Forelimb muscle (tissue), 1 donor: ENCODE measurements around the gene IL1RN. TPM values are rescaled to one million over a fixed set of nuclear protein-coding genes. Genes with fewer than 3 reads are reported as not detected.

Source experiments
- DNase-seq: peaks from one replicate; pipeline ENCODE4 v3.0.0-alpha.2; 2013; ENCODE audit warnings: low read depth
- polyA plus RNA-seq: library from polyadenylated mRNA; unstranded; fragments of 120-200 nt; gene quantifications from one replicate; pipeline ENCODE4 v1.2.1, GENCODE V29; 2013; ENCODE audit not compliant: insufficient read length

Gene IL1RN
- polyA plus RNA-seq, 1 donor: 0.49 TPM

DNA sequence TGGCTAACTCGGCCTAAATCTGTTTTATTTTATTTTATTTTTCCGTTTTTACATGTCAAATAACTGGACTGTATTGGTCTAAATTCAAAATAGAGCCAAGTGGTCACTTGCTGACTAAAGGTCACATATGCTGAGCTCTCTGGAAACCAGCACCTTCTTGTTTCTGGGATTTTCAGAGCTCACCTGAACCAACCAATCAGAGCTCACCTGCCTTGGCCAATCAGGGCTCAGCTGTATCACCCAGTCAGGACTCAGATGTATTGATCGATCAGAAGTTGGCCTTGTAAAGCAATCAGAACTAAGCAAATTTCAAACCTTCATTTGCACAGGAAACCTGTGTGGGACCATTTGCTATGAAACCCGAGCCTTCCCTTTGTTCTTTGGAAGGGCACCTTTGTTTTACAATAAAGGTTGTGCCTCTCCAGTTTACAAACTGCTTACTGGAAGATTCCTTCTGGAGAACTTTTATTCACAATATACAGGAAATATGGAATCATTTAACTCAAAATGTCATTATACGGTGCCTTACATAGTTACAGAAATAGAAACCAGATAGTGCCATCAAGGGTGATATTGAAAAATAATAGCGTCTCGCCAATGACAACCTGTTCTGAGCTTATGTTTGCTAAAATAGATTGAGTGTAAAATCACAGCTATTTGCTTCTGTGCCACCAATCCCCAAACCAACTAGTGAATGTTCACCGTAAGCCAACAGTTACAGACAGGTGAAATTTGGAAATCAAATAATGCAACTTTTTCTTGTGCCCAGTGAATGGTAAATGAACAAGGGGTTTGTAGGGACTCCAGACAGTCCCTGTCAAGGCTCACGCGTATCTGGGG is 29.1 kb downstream of the IL1RN start:
- DNase-seq: no peak

DNA sequence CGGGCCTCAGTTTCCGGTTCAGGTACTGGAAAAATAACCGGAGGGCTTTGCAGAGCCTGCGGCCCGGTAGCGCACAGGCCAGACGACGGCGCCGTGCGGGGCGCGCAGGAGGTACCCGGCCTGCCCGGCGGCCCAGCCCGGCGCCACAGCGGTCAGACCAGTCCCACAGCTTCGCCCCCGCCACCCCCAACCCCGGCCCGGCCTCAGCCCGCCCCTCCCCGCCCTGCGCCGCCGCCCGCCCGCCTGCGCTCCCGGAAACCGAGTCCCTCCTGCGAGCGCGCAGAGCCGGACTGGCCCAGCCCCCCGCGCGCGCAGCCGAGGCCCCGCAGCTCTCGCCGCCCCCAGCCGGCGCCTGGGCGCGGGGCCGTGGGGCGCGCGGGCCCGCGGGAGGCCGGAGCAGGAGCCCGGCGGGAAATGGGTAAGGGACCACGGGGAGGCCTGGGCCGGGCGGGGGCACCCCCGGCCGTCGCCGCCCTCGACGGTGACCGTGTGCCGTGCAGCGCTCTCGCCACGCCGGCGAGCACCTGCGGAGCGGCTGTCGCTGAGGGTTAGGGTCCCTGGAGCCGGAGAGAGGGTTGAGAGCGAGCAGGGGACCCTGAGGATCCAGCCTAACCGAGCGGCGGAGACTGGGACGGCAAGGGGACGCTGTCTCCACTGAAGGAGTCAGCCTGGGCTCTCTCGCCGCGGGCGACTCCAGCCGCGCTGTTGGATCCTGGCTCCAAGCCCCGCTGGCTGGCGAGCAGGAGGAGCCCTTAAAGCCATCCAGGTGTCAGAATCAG is 29.9 kb downstream of the IL1RN start:
- no peak for DNase-seq

DNA sequence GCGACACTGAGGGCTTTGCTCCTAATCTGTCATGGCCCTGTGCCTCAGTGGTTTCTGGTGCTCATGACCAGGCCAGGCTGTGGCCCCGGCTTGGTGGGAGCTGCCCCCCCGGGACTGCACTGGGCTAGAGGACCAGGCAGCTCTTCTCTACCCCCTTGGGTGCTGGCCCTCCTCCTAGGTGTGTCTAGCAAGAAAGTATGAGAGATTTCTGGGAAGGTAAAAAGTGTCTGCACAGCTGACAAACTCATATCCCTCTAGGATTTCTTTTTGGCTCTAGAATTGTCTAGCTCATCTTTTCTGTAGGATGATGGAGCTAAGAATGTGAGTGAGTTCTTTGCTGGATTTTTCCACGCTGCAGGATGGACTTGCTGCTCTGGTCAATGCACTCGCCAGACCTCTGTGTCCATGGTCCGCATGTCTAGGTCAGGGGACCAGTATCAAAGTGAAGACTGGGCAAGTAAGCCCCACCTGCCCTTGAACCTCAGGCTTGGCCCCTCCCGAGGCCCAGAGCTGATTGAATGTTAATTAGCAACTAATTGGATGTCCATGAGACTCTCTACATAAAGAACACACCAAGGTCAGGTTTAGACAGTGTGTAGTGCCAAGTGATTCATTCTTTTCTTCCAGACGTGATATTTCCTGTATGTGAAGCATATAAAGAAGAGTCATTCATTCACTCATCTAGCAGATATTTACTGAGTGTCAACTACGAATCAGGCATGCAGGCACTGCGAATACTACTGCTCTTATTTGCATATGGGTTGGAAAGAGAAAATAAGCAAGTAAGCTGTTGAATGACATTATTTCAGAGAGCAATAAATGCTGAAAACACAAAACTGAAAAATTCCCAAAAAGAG is 30.7 kb downstream of the IL1RN start:
- no peak for DNase-seq

DNA sequence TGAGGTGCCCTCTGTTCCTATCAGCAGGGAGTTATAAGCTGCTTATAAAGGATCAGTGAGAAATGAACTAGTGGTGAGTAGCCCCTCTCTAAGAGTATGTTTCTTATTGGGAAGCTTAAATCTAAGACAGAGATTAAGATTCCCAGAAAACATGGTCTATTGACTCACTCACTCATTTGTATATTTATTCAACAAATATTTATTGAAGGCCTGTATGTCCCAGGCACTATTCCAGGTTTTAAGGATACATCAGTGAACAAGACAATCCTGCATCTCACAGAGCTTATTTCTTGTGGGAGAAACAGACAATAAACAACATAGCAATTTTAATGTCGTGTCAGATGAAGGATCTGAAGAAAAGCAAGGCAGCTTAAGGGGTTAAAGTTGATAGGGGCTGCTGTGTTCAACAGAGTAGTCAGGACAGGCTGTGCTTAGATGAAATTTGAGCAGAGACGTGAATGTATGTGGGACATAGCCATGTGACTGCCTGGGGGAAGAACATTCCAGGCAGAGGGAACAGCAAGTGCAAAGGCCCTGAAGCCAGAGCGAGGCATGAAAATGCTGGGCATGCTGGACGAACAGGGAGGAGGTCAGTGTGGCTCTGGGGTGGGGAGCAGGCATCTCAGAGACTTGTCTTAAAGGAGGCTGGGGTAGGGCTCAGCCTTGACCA is 31.6 kb downstream of the IL1RN start:
- DNase-seq: no peak

DNA sequence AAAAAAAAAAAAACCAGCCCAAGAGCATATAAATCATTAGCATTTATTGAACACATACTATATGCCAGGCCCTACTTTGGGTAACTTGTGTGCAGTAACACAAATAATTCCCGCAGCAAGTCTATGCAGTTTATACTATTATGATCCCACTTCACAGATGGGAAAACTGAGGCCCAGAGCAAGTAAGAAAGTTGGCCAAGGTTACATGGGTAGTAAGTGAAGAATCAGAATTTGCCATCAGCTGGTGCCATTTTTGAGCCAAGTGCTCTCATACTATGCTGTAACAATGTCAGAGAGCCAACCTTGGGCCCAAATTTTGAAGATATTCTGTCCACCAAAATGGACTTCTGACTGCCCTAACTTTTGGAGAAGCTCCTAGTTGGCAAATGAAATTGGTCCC is 32.9 kb downstream of the IL1RN start:
- DNase-seq: no peak

DNA sequence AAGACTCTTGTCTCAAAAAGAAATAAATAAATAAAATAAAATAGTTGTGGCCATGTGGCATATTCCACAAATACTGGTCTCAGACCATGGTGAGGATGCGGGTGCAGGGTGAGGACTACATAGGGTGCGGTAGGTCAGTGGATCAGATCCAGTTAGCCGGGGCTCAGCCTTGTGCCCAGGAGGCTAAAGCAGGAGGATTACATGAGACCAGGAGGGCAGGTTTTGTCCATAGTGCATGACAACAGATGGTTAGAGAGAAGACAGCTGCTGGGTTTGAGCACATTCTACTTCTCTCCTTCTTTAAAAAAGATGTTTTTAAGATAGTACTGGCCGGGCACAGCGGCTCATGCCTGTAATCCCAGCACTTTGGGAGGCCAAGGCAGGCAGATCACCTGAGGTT is 33.6 kb downstream of the IL1RN start:
- no peak for DNase-seq

DNA sequence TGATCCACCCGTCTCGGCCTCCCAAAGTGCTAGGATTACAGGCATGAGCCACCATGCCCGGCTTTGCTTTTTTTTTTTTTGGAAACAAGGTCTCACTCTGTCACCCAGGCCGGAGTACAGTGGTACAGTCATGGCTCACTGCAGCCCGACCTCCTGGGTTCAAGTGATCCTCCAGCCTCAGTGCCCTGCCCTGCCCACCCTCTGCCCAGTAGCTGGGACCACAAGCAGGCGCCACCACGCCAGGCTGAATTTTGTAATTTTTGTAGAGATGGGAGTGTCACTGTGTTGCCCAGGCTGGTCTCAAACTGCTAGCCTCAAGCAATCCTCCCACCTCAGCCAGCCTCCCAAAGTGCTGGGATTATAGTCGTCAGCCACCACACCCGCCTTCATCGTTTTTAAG is 34.8 kb downstream of the IL1RN start:
- no peak for DNase-seq

DNA sequence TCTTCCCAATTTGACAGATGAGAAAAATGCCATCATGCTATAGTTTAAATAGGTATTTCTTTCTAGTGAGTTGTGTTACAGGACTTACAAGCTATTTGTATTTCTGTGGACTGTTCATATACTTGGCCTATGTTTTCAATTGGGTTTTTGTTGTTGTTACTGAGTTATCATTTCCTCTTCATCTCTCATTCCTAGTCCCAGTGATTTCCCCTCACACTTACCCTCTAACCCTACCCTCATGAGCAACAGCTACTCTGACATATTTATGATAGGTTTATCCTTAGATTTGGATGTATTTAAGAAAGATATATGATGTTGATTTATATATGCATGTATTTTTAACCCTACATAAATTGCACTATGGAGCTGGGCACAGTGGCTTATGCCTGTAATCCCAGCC is 35.5 kb downstream of the IL1RN start:
- DNase-seq: no peak

DNA sequence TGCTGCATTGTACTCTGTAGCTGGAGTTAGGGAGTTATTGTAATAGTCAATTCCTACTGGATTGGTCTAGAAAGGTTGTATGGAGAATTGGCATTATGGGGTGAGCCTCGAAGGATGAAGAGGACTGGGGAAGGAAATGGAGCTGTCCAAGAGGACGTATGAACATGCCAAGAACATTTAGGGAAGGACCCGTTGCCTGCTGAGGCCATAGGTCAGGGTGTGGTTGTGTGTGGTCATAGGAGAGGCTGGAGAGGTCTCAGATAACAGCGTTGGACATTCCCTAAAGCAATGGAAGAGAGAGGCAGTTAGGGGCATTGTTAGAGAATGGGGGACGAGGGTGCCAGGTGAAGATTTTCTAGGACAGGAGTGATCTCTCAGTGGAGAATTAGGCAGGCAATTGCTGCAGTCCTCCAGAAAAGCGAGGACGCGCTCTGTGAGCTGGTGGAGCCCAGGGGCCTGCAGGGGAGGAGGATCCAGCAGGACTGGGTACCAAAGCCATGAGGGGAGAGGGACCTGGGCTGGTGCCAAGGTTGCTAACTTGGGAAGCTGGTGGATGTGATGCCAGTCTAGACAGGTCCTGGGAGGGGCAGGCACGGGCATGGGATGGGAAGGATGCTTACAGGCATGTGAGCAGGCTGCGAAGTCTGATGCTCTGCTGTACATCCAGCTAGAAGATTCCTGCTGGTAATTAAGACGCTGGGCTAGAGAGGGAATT is 37.0 kb downstream of the IL1RN start:
- DNase-seq: no peak

DNA sequence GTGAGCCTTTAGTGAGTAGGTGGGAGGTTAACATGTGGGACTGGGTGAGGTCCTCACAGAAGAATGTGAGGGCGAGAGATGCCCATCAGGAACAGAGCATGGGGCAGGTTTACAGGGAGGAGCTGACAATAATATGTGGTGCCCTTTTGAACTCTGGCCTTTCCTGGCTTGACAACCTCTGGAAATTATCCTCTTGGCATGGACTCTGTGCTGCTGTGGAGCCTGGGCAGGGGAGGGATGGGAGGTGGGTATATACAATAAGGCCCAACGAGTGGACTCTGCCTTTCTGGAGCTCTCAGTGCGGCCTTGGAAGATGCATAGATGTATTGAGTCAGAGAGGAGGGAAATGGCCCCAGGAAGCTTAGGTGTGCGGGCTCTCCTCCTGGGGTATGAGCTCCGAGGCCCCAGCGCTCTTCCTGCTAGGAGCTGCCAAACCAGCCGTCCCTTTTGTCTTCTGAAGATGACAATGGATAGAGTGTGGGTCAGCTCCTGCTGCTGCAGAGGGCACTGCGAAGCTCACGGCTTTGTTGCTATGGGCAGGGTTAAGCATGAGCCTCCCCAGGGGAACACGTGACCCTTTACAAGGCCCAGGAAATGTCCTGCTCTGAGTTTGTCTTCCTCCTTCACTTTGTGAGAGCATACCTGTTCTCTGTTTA is 37.7 kb downstream of the IL1RN start:
- no peak for DNase-seq

DNA sequence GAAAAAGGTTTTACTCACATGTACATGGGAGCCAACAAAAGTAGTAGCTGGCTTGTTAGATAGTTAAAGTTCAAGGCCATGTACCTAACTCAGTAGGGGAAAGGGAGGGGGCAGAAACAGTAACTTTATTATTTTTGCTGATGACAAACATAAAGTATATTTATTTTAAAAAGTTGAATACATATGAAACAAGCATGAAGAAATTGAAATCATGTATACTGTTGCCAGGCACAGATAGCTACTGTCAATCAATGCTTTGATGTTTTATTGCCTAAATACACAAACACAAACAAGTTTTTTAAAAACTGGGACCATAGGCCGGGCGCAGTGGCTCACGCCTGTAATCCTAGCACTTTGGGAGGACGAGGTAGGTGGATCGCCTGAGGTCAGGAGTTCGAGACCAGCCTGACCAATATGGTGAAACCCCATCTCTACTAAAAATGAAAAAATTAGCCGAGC is 38.8 kb downstream of the IL1RN start:
- no peak for DNase-seq

DNA sequence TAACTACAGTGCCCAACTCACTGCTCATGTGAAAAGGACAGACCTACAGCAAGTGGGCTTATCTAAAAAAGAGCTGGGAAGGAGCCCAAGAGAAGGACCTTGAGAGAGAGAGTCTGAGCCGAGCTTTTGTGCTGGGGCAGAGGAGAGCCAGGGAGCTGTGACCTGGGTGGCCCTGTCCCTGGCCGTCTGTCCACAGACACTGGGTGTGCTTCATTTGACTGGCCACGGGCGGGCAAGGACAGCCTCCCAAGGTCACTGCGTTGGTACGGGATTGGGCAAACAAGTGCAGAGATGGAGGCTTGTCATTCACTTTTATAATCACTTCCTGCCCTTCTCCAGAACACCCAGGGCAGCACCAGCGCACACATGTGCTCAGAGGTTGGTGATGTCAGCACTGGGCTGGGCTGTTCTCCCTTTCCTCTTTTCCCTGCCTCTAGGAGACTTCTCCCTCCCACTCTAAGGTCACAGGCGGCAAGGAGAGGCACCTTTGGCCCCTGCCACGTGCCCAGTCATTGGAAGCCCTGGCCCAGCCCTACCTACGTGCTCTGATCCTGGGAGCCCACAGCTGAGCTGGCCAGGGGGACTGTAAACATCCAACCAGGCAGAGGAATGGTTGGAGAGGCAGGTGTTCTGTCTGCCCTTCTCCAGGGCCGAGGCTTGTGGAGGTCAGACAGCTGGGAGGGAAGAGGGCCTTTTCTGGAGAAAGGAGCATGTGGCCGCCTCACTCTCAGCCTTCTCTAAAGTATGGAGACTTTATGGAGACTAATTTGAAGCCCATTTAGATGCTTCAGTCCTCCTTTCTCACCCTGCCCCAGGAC is 39.9 kb downstream of the IL1RN start:
- no peak for DNase-seq

DNA sequence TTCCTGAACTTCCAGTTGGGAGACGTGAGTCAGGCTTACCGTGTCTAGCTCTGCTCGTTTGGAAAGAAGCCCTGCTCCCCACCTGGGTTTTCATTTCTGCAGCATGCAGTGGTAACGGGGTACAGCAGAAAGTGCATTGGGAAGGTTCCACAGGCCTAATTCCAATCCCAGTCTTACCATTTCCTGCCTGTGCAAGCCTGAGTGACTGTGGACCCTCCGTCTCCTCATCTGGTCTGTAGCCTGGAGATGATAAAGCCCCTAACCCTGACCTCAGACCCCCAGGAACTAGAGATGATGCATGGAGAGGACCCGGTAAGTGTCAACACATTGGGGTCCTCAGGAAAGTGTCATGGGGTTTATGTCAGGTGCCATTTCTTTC is 40.6 kb downstream of the IL1RN start:
- no peak for DNase-seq

DNA sequence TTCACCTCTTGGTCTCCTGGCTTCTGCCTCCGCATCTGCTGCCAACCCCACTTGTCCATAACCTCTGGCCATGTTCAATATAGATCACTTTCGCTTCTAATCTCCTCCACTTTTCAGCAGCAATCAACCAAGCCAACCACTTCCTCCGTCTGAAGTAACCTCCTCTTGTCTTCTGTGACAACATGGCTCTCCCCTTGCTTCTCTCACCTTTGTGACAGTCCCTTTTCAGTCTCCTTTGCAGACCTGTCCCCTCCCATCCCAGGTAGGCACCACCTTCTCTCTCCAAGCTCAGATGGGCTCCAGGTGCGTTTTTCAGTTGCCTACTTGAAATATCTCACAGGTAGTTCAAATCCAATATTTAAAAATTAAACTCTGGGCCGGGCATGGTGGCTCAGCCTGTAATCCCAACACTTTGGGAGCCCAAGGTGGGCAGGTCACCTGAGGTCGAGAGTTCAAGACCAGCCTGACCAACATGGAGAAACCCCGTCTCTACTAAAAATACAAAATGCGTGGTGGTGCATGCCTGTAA is 41.7 kb downstream of the IL1RN start:
- no peak for DNase-seq

DNA sequence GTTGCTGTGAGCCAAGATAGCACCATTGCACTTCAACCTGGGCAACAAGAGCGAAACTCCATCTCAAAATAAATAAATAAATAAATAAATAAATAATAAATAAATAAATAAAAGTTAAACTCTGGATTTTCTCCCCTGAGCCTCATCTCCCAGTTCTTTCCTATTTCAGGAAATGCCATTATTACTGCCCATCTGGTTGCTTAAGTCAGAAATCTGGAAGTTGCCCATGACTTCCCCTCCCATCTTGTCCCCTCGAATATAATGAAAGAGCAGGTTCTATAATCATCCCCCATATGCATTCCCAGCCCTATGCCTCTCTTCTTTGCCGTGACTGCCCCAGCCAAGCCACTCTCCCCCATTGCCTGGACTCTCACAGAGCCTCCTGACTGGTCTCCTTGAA is 42.2 kb downstream of the IL1RN start:
- no peak for DNase-seq

DNA sequence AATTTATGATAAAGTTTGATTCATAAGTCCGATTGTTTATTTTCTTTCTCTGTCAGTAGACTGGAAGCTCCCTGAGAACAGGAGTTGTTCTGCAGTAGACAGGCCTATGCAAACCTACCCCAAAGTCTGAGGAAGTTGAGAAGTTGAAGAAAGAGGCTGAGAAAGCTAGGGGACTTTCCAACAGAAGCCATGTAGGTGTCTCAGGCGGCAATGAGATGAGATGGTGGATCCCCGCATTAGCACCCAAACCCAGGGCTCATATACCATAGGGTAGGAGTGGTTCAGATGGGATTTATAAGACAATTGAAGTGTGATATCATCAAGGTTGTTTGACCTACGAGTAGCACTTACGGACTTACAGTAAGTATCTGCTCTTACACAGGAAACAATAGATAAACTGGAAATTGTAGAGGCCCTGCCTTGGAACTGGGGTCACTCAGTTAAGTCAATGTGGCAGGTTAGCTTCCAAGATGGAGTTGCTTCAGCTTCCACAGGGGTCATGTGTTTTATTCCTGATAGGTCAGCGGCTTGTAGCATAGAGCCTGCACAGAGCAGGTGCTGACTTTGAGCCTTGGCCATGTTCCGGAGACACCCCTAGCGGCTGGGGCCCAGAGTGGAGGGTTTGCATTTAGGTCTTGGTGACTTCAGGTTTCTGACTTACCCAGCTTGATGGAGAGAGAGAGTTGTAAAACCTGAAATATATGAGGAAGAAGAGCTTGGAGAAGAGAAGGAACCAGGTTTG is 44.1 kb downstream of the IL1RN start:
- DNase-seq: no peak

DNA sequence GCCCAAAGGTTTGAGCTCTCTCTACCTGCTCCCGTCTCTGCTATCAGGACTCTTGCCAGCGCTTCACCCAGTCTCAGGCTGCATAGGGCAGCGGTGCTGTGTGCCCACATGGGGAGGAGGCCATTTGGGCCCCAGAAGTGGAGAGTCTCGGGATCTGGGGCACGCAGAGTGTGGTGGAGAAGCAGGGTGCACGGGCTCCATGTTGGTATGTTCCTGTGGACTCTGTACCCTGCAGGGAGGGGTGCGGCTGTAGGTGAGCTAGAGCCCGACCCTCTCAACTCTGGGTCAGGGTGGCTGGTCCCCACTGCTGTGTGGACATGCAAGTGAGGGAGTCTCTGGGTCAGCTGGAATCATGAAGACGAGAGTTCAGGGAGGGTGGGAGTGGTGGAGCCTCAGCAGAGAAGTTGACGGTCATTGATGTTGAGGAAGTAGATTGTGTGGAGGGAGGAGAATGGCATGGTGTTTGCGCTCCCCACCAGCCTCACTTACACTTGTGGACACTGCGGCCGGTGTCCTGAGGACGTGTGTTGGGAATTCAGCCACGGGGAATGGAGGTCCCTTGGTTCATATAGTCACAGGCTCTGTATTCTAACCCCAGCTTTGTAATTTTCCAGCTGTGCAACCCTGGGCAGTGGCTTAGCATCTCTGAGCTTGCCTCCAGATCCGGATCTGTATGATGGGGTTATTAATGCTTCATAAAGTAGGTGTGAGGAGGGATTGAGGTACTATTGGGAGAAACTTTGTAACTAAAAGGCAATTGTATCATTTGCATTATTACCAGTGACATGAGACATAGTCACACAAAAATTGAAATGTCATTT is 45.5 kb downstream of the IL1RN start:
- DNase-seq: no peak
